ENCODE measurements around the gene TANK. TPM values are rescaled to one million over a fixed set of nuclear protein-coding genes. Genes with fewer than 3 reads are reported as not detected.

TANK gene
- total RNA-seq, 1 experiment from 2014 or later = 24.5 TPM

GRCh38 chr2:161165811-161166210, 5.6 kb downstream of the TANK start (continued):
- TF ChIP-seq NFYB (CRISPR knock-in tag; conservative IDR thresholded peaks at IDR 0.05; ENCODE audit: low read depth) = no peak

- ATAC-seq (no peak), DNase-seq (ENCODE audit: low spot score) (no peak)
- H3K36me3 Mint-ChIP-seq = peaks cover 18% of the 10 kb centered on the region
- H3K4me3 Mint-ChIP-seq = no peak overlapping the region
- H3K27ac Mint-ChIP-seq = no peak overlapping the region
- CTCF ChIA-PET = no interaction called here
- no peaks in the 10 kb centered on the region for H3K9me3 Mint-ChIP-seq
- H3K4me1 Mint-ChIP-seq = peaks cover 27% of the 10 kb centered on the region
- POLR2A ChIA-PET = no interaction called here
- no peaks in the 10 kb centered on the region for H3K27me3 Mint-ChIP-seq (ENCODE audit: low read depth)
- TF ChIP-seq OVOL2 (CRISPR knock-in tag; IDR thresholded peaks at IDR 0.05; ENCODE audit: borderline replicate concordance) (no peak), JUN (CRISPR knock-in tag; IDR thresholded peaks at IDR 0.05) (no peak), CBFB (CRISPR knock-in tag; IDR thresholded peaks at IDR 0.05; ENCODE audit: low read depth) (no peak), RORB (CRISPR knock-in tag; IDR thresholded peaks at IDR 0.05) (no peak), MLX (CRISPR knock-in tag; IDR thresholded peaks at IDR 0.05) (no peak), RELA (CRISPR knock-in tag; IDR thresholded peaks at IDR 0.05; ENCODE audit: borderline replicate concordance) (no peak), USF1 (CRISPR knock-in tag; IDR thresholded peaks at IDR 0.05) (no peak), NR3C1 (CRISPR knock-in tag; conservative IDR thresholded peaks at IDR 0.05; ENCODE audit: low read depth) (no peak), NFYB (CRISPR knock-in tag; conservative IDR thresholded peaks at IDR 0.05; ENCODE audit: low read depth) (no peak), CREM (CRISPR knock-in tag; IDR thresholded peaks at IDR 0.05) (no peak), ERG (CRISPR knock-in tag; IDR thresholded peaks at IDR 0.05) (no peak), CDX4 (CRISPR knock-in tag; IDR thresholded peaks at IDR 0.05; ENCODE audit: borderline replicate concordance) (no peak), NR2C2 (CRISPR knock-in tag; IDR thresholded peaks at IDR 0.05) (no peak), PRRX2 (CRISPR knock-in tag; IDR thresholded peaks at IDR 0.05) (no peak), E2F4 (CRISPR knock-in tag; IDR thresholded peaks at IDR 0.05; ENCODE audit: borderline replicate concordance, low read depth) (no peak), ZNF423 (CRISPR knock-in tag; IDR thresholded peaks at IDR 0.05) (no peak)
Measured at GRCh38 chr2:161166538-161167409, 6.5 kb downstream of the TANK start.

GRCh38 chr2:161169335-161169734, 9.1 kb downstream of the TANK start:
- no peak overlapping the region for H3K27ac Mint-ChIP-seq
- ChIA-PET POLR2A (no interaction called here), CTCF (no interaction called here)
- ATAC-seq = no peak
- TF ChIP-seq KAT7 (CRISPR knock-in tag; IDR thresholded peaks at IDR 0.05; ENCODE audit: borderline replicate concordance) (no peak), MYBL2 (CRISPR knock-in tag; IDR thresholded peaks at IDR 0.05) (no peak), RORB (CRISPR knock-in tag; IDR thresholded peaks at IDR 0.05) (no peak), SMAD4 (CRISPR knock-in tag; IDR thresholded peaks at IDR 0.05) (no peak), SP1 (CRISPR knock-in tag; conservative IDR thresholded peaks at IDR 0.05) (no peak), SOX15 (CRISPR knock-in tag; IDR thresholded peaks at IDR 0.05) (no peak)
- no peak overlapping the region for H3K4me3 Mint-ChIP-seq
- DNase-seq (ENCODE audit: low spot score) = no peak
- H3K4me1 Mint-ChIP-seq = peaks cover 36% of the 10 kb centered on the region
- H3K9me3 Mint-ChIP-seq = no peaks in the 10 kb centered on the region
- no peaks in the 10 kb centered on the region for H3K27me3 Mint-ChIP-seq (ENCODE audit: low read depth)
- peaks cover 12% of the 10 kb centered on the region; the same call in 1 of the 2 replicates for H3K36me3 Mint-ChIP-seq

Measured in WTC11 (cell line).